Stomach (tissue), 9 donors: ENCODE measurements around the gene PRLR. TPM values are rescaled to one million over a fixed set of nuclear protein-coding genes. Genes with fewer than 3 reads are reported as not detected.

Experiments
- DNase-seq, 2 donors: peaks; one replicate each; pipeline versions ENCODE4 v3.0.0 to v3.0.0-alpha.2; 2013 to 2019
- H3K27ac ChIP-seq, 5 donors: fragments of 200-600 bp in 4 of 5; sonication (generic) in 4 of 5; one replicate each; pipeline ENCODE4 v1.5.1; 2013 to 2019; ENCODE audit warnings: mild to moderate bottlenecking in 1 of 5, moderate library complexity in 1 of 5
- H3K27me3 ChIP-seq, 3 donors: fragments of 200-600 bp; sonication (generic); one replicate each; pipeline ENCODE4 v1.5.1; 2017 to 2019; ENCODE audit warnings: mixed run types in 1 of 3
- H3K36me3 ChIP-seq, 4 donors: fragments of 200-600 bp; sonication (generic); 1 replicate in 3 of 4; 2 replicates in 1 of 4; pipeline ENCODE4 v1.5.1; 2016 to 2019
- H3K4me1 ChIP-seq, 4 donors: fragments of 200-600 bp; sonication (generic); one replicate each; pipeline ENCODE4 v1.5.1; 2016 to 2019
- H3K4me3 ChIP-seq, 4 donors: fragments of 200-600 bp; sonication (generic) in 3 of 4; one replicate each; pipeline ENCODE4 v1.5.1; 2016 to 2019; ENCODE audit warnings: mild to moderate bottlenecking in 1 of 4
- H3K9me3 ChIP-seq, 4 donors: fragments of 200-600 bp; sonication (generic); one replicate each; pipeline ENCODE4 v1.5.1; 2016 to 2019
- CTCF ChIP-seq, 7 experiments: fragments of 450-650 bp in 4 of 7; fragments of 200-600 bp in 3 of 7; sonication (generic) in 3 of 7; IDR thresholded peaks; one replicate each; pipeline ENCODE4 v1.5.1; 2016 to 2019; ENCODE audit warnings: antibody characterized with exemption in 7 of 7, control low read depth in 2 of 7, mild to moderate bottlenecking in 1 of 7
- EP300 ChIP-seq: sonication (generic); formaldehyde crosslinking; IDR thresholded peaks from one replicate; pipeline ENCODE4 v1.6.1; 2017; ENCODE audit warnings: antibody characterized with exemption
- POLR2A ChIP-seq, 4 donors: fragments of 450-650 bp; IDR thresholded peaks; one replicate each; pipeline ENCODE4 v1.6.1; 2016; ENCODE audit warnings: antibody characterized with exemption in 4 of 4, control low read depth in 2 of 4, mild to moderate bottlenecking in 1 of 4, moderate library complexity in 1 of 4
- POLR2AphosphoS5 ChIP-seq, 3 donors: sonication (generic); formaldehyde crosslinking; IDR thresholded peaks; one replicate each; pipeline ENCODE4 v1.6.1; 2016; ENCODE audit warnings: antibody characterized with exemption in 3 of 3
- WGBS, 5 donors: extraction: QIAGEN DNeasy Blood & Tissue Kit in 3 of 5; methylation state at CpG; one replicate each; pipeline versions ENCODE4 v1.1.5 to v1.1.7; 2013 to 2018; 5-methylcytosine and 5-hydroxymethylcytosine counted together
- intact Hi-C: fragments of 100-400 bp; cut with DNase I; formaldehyde crosslinking; loops from one replicate; pipeline ENCODE4 v1.15.1; 2023; ENCODE audit warnings: low total_unique reads
- polyA plus RNA-seq, 3 donors: library from polyadenylated mRNA; stranded (reverse); fragments of 200-250 nt; gene quantifications; one replicate each; pipeline ENCODE4 v1.2.3, GENCODE V29; 2013
- total RNA-seq, 5 donors: library from RNA; depleted of rRNA; stranded (reverse); fragments of >200 nt; gene quantifications; one replicate each; pipeline versions ENCODE4 v1.1.0 to v1.2.3, GENCODE V29; 2014 to 2016
- donor health status: healthy with polysubstance abuse.
- donor health status: Bipolar disorder and iron deficiency.
- donor health status: healthy.

The PRLR gene
- total and polyA plus RNA-seq, 8 donors, result 0.56 to 33.2 (median 4.5) TPM; not detected in 1

GRCh38 chr5:35063414-35063813 is 166.9 kb downstream of the PRLR start:
- no peak overlapping the region for H3K27ac ChIP-seq
- H3K36me3 ChIP-seq, result peaks cover 0 to 18% (median 4%) of the 10 kb centered on the region in 4 donors
- no peaks in the 10 kb centered on the region for H3K27me3 ChIP-seq
- intact Hi-C loops, result no loop called here
- 72 to 88% (median 85%) methylated on average over 4 of the region's 4 CpGs for WGBS, 5 donors
- no peak for TF ChIP-seq POLR2AphosphoS5 (IDR thresholded peaks at IDR 0.05)
- no peak for TF ChIP-seq CTCF (IDR thresholded peaks at IDR 0.05)
- no peak for TF ChIP-seq EP300
- no peak for TF ChIP-seq POLR2A (IDR thresholded peaks at IDR 0.05)
- H3K4me3 ChIP-seq, result no peak overlapping the region
- H3K9me3 ChIP-seq, result no peaks in the 10 kb centered on the region
- H3K4me1 ChIP-seq, result no peaks in the 10 kb centered on the region
- DNase-seq, result no peak

DNA sequence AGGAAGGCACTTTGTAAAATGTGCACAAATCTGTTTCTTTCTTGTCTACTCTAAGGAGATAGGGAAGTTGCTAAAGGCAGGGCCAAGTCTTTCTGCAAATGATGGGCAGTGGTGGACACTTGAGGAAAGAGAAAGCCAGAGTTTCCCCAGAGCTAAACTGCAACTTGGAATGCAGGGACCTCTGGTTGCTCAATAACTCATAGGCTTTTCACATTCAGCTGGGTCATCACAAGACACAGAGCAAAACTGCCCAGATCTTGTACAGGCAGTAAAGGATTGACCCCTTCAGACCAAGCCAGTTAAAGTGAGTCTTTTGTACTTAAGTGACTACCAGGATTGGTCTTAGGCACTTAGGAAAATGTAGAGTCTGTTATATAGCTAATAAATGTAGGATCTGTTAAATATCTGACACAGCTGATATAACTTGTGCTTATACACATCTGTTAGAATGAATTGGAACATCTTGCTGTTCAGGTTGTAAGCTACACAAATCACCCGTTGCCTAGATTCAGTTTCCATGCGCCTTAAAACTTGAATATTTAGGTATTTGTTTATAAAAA is 169.0 kb downstream of the PRLR start:
- intact Hi-C loops, result no loop called here
- Histone ChIP-seq H3K27me3 (no peaks in the 10 kb centered on the region), H3K4me1 (no peaks in the 10 kb centered on the region), H3K4me3 (no peak overlapping the region), H3K9me3 (no peaks in the 10 kb centered on the region), H3K27ac (no peak overlapping the region), H3K36me3 (peaks cover 0 to 11% (median 4%) of the 10 kb centered on the region in 4 donors)
- DNase-seq, result no peak
- 76 to 92% (median 90%) methylated on average over 2 of the region's 2 CpGs for WGBS, 5 donors
- no peak for TF ChIP-seq EP300
- no peak for TF ChIP-seq POLR2AphosphoS5 (IDR thresholded peaks at IDR 0.05)
- no peak for TF ChIP-seq CTCF (IDR thresholded peaks at IDR 0.05)
- TF ChIP-seq POLR2A (IDR thresholded peaks at IDR 0.05), result no peak

- Histone ChIP-seq H3K4me3 (no peak overlapping the region), H3K27me3 (no peaks in the 10 kb centered on the region), H3K36me3 (peaks cover 0 to 5% (median 2%) of the 10 kb centered on the region in 4 donors), H3K9me3 (no peaks in the 10 kb centered on the region), H3K4me1 (no peaks in the 10 kb centered on the region), H3K27ac (no peak overlapping the region)
- TF ChIP-seq POLR2AphosphoS5 (IDR thresholded peaks at IDR 0.05) (no peak), CTCF (IDR thresholded peaks at IDR 0.05) (no peak), POLR2A (IDR thresholded peaks at IDR 0.05) (no peak), EP300 (no peak)
- WGBS, 5 donors, result 78 to 90% (median 85%) methylated on average over 2 of the region's 2 CpGs
- no peak for DNase-seq
- intact Hi-C loops, result no loop called here
Observed at GRCh38 chr5:35060236-35060635, 170.1 kb downstream of the PRLR start.

- H3K36me3 ChIP-seq, result no peaks in the 10 kb centered on the region
- no peaks in the 10 kb centered on the region for H3K27me3 ChIP-seq
- TF ChIP-seq EP300, result no peak
- TF ChIP-seq POLR2AphosphoS5 (IDR thresholded peaks at IDR 0.05), result no peak
- TF ChIP-seq POLR2A (IDR thresholded peaks at IDR 0.05), result no peak
- TF ChIP-seq CTCF (IDR thresholded peaks at IDR 0.05), result no peak
- intact Hi-C loops, result no loop called here
- no peak overlapping the region for H3K27ac ChIP-seq
- no peak for DNase-seq
- H3K4me1 ChIP-seq, result no peaks in the 10 kb centered on the region
- H3K9me3 ChIP-seq, result no peaks in the 10 kb centered on the region
- H3K4me3 ChIP-seq, result no peak overlapping the region
Observed at GRCh38 chr5:35059251-35059650, 171.0 kb downstream of the PRLR start.
